Measurements from ENCODE around the gene SIGLECL1.

Gene SIGLECL1

DNA sequence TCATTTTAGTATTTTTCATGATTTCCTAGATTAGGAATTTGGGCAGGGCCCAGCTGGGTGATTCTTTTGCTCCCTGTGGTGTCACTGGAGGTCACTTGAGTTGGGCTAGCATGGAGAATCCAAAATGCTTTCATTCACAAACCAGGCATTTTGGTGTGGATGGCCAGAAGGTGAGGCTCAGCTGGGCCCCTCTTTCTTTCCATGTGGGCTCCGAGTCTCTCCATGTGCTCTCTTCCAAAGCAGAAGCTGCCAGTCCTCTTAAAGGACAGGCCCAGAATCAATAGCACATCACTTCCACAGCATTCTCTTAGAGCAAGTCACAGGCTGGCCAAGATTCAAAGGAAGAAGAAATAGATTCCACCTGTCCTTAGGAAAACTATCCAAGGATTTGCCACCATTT lies 38.8 kb downstream of the SIGLECL1 start:
- no peak for DNase-seq (ENCODE audit: low read depth, low spot score)
- Histone ChIP-seq H3K4me1 (ENCODE audit: insufficient read depth, insufficient read length) (peaks cover 7% of the 10 kb centered on the region), H3K27me3 (ENCODE audit: insufficient read depth, insufficient read length) (no peaks in the 10 kb centered on the region), H3K9ac (ENCODE audit: insufficient read length, low read depth) (no peak overlapping the region), H3K36me3 (ENCODE audit: insufficient read depth, insufficient read length, low read length) (no peaks in the 10 kb centered on the region), H3K4me3 (ENCODE audit: insufficient read length, low read depth) (no peak overlapping the region), H3K9me3 (ENCODE audit: insufficient read depth, low read length) (no peaks in the 10 kb centered on the region; the same call in 1 of the 2 replicates)
- TF ChIP-seq SUZ12 (IDR thresholded peaks at IDR 0.05; ENCODE audit: extremely low read depth, insufficient read depth, insufficient read length) (no peak), YY1 (IDR thresholded peaks at IDR 0.05; ENCODE audit: insufficient read depth, insufficient read length) (no peak), ZNF274 (IDR thresholded peaks at IDR 0.05; ENCODE audit: low read depth, low read length) (no peak)

DNA sequence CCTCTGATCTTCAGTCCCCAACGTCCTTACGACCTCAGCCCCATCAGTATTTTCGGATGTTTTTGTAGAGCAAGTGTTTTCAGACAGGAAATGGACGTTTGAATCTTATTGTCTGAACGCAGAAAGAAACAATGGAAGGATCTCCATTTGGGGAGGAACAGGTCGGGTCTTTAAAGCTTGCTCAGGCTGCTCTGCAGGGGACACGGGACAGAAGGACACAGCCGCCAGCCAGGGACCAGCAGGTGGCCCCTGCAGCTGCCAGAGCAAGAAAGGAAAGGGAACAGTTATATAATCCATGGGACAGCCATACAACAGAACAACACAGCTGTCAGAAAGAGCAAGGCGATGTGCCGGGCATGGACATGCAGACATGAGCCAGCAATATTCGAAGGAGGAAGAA lies 42.1 kb downstream of the SIGLECL1 start:
- Histone ChIP-seq H3K9ac (ENCODE audit: insufficient read length, low read depth) (peak overlapping the region; percentile 10), H3K4me1 (ENCODE audit: insufficient read depth, insufficient read length) (peaks cover 24% of the 10 kb centered on the region), H3K27me3 (ENCODE audit: insufficient read depth, insufficient read length) (no peaks in the 10 kb centered on the region), H3K36me3 (ENCODE audit: insufficient read depth, insufficient read length, low read length) (no peaks in the 10 kb centered on the region), H3K9me3 (ENCODE audit: insufficient read depth, low read length) (no peaks in the 10 kb centered on the region; the same call in 1 of the 2 replicates), H3K4me3 (ENCODE audit: insufficient read length, low read depth) (no peak overlapping the region)
- no peak for TF ChIP-seq ZNF274 (IDR thresholded peaks at IDR 0.05; ENCODE audit: low read depth, low read length)
- TF ChIP-seq SUZ12 (IDR thresholded peaks at IDR 0.05; ENCODE audit: extremely low read depth, insufficient read depth, insufficient read length) = no peak
- DNase-seq (ENCODE audit: low read depth, low spot score) = peak; percentile 56

DNA sequence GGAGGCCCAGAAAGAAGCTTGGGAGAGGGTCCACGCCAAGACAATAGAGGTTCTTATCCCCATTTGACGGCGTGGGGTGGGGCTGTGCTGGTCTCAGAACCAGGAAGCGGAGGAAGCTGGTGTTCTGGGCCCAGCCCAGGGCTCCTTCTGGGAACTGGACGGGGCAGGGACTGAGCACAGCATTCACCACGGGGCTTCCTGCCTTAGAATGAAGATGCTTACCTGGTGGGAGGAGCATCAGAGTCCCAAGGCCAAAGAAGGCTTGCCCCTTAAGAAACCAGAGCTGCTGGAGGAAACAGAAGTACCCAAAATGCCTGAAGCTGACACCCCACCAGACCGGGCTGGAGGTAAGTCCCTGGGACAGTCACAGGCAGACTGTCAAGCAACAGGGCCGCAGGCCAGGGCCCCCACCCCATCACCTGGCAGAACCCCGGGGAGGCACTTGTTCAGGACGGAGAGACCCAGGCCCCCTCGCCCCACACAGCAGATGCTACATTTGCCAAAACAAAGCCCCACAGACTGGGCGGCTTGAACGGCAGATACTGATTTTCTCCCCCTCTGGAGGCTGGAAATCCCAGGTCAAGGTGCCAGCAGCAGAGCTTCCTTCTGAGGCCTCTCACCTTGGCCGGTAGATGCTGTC lies 42.8 kb downstream of the SIGLECL1 start:
- Histone ChIP-seq H3K36me3 (ENCODE audit: insufficient read depth, insufficient read length, low read length) (no peaks in the 10 kb centered on the region), H3K4me3 (ENCODE audit: insufficient read length, low read depth) (no peak overlapping the region), H3K4me1 (ENCODE audit: insufficient read depth, insufficient read length) (peaks cover 24% of the 10 kb centered on the region), H3K27me3 (ENCODE audit: insufficient read depth, insufficient read length) (no peaks in the 10 kb centered on the region), H3K9me3 (ENCODE audit: insufficient read depth, low read length) (no peaks in the 10 kb centered on the region; the same call in 1 of the 2 replicates), H3K9ac (ENCODE audit: insufficient read length, low read depth) (no peak overlapping the region)
- DNase-seq (ENCODE audit: low read depth, low spot score) = no peak
- no peak for TF ChIP-seq SUZ12 (IDR thresholded peaks at IDR 0.05; ENCODE audit: extremely low read depth, insufficient read depth, insufficient read length)
- no peak for TF ChIP-seq YY1 (IDR thresholded peaks at IDR 0.05; ENCODE audit: insufficient read depth, insufficient read length)
- no peak for TF ChIP-seq ZNF274 (IDR thresholded peaks at IDR 0.05; ENCODE audit: low read depth, low read length)

DNA sequence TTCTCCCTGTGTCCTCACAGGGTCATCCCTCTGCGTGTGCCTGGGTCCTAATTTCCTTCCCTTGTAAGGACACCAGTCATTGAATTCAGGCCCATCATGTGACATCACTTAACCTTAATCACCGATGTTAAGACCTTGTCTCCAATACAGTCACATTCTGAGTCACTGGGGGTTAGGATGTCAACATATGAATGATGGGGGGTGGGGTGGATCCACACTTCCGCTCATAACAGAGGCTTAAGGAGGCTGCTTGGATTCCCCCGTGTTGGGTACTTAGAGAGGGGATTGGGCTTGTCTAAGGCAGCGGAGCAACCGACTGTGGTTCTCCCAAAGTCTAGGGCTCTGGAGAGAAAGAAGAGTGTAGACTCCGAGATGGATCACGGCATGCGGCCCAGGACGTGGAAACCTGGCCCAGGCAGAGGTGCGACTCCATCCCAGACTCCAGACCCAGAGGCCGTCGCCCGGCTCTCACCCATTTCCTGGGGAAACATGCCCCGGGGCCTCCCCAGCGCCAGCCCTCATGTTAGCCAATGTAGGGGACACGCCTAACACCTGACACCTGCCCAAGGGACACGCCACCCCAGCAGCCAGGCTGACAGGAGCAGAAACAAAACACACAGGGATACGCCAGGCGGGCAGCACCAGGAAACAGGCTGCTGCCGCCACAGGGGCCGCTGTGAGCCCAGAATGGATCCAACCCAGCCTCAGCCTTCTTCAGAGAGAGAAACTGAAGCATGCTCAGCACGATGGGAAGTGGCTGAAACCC lies 43.5 kb downstream of the SIGLECL1 start:
- Histone ChIP-seq H3K9me3 (ENCODE audit: insufficient read depth, low read length) (no peaks in the 10 kb centered on the region; the same call in 1 of the 2 replicates), H3K4me3 (ENCODE audit: insufficient read length, low read depth) (no peak overlapping the region), H3K9ac (ENCODE audit: insufficient read length, low read depth) (peak overlapping the region; percentile 8), H3K4me1 (ENCODE audit: insufficient read depth, insufficient read length) (peaks cover 24% of the 10 kb centered on the region), H3K36me3 (ENCODE audit: insufficient read depth, insufficient read length, low read length) (no peaks in the 10 kb centered on the region), H3K27me3 (ENCODE audit: insufficient read depth, insufficient read length) (no peaks in the 10 kb centered on the region)
- DNase-seq (ENCODE audit: low read depth, low spot score) = no peak
- no peak for TF ChIP-seq SUZ12 (IDR thresholded peaks at IDR 0.05; ENCODE audit: extremely low read depth, insufficient read depth, insufficient read length)
- TF ChIP-seq ZNF274 (IDR thresholded peaks at IDR 0.05; ENCODE audit: low read depth, low read length) = no peak
- TF ChIP-seq YY1 (IDR thresholded peaks at IDR 0.05; ENCODE audit: insufficient read depth, insufficient read length) = no peak

DNA sequence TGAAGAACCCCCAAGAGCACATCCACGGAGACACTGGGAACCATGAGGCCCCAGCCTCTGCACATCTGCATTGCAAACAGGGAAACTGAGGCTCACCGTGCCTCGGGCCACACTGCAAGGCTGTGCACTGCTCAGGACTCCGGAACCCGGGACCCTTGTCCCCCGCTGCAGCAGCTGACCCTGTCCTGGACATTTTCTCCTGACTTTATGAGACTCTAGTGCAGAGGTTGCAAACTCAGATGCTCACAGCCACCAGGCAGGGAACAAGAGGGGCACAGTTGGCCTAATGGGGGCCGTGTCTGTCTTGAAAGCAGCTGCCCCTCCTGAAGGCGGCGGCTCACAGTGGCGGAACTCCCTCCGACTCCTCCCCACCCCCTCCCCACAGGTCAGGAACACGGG lies 44.1 kb downstream of the SIGLECL1 start:
- Histone ChIP-seq H3K4me1 (ENCODE audit: insufficient read depth, insufficient read length) (peaks cover 24% of the 10 kb centered on the region), H3K36me3 (ENCODE audit: insufficient read depth, insufficient read length, low read length) (no peaks in the 10 kb centered on the region), H3K9me3 (ENCODE audit: insufficient read depth, low read length) (no peaks in the 10 kb centered on the region), H3K27me3 (ENCODE audit: insufficient read depth, insufficient read length) (no peaks in the 10 kb centered on the region), H3K4me3 (ENCODE audit: insufficient read length, low read depth) (no peak overlapping the region), H3K9ac (ENCODE audit: insufficient read length, low read depth) (peak overlapping the region; percentile 8)
- no peak for DNase-seq (ENCODE audit: low read depth, low spot score)
- TF ChIP-seq YY1 (IDR thresholded peaks at IDR 0.05; ENCODE audit: insufficient read depth, insufficient read length) = no peak

DNA sequence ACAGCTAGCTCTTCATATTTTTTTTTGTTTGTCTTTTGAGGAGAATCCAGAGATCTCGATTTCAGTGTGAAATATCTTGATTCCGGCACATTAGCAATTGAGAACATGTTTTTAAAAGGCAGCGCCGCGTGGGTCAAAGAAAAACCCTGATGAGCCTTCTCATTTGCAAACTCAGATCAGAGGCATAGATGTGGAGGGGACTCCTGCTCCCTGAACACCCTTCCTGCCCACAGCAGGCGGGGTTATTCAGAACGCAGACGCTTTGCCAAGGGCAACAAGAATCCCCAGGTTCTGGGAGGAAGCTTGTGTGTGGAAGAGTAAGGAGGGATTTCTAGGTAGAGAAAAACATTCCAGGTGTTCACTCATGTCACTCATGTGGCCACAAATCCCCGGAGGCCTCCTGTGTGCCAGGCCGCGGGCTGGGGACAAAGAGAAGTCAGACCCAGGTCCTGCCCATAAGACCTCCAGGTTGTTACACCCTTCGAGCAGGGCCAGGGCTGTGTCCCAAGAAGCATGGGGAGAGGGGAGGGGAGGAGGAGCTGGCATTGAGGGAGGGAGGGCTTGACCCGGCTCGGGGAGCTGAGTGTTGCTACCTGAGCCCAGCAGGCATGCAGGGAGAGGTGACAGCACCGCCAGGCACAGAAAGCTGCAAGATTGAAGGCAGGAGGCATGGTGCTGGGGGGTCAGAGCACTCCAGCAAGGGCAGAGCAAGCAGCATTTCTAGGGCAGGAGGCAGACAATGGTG lies 44.7 kb downstream of the SIGLECL1 start:
- H3K4me1 ChIP-seq (ENCODE audit: insufficient read depth, insufficient read length) = peaks cover 24% of the 10 kb centered on the region
- H3K27me3 ChIP-seq (ENCODE audit: insufficient read depth, insufficient read length) = no peaks in the 10 kb centered on the region
- no peaks in the 10 kb centered on the region for H3K9me3 ChIP-seq (ENCODE audit: insufficient read depth, low read length)
- peak overlapping the region; percentile 53 for H3K9ac ChIP-seq (ENCODE audit: insufficient read length, low read depth)
- no peak for DNase-seq (ENCODE audit: low read depth, low spot score)
- H3K4me3 ChIP-seq (ENCODE audit: insufficient read length, low read depth) = no peak overlapping the region
- TF ChIP-seq ZNF274 (IDR thresholded peaks at IDR 0.05; ENCODE audit: low read depth, low read length) (no peak), SUZ12 (IDR thresholded peaks at IDR 0.05; ENCODE audit: extremely low read depth, insufficient read depth, insufficient read length) (no peak), YY1 (IDR thresholded peaks at IDR 0.05; ENCODE audit: insufficient read depth, insufficient read length) (no peak)
- H3K36me3 ChIP-seq (ENCODE audit: insufficient read depth, insufficient read length, low read length) = no peaks in the 10 kb centered on the region

Data from NT2/D1 (cell line).